Measurements from ENCODE around the gene CIB4.

CIB4 gene

DNA sequence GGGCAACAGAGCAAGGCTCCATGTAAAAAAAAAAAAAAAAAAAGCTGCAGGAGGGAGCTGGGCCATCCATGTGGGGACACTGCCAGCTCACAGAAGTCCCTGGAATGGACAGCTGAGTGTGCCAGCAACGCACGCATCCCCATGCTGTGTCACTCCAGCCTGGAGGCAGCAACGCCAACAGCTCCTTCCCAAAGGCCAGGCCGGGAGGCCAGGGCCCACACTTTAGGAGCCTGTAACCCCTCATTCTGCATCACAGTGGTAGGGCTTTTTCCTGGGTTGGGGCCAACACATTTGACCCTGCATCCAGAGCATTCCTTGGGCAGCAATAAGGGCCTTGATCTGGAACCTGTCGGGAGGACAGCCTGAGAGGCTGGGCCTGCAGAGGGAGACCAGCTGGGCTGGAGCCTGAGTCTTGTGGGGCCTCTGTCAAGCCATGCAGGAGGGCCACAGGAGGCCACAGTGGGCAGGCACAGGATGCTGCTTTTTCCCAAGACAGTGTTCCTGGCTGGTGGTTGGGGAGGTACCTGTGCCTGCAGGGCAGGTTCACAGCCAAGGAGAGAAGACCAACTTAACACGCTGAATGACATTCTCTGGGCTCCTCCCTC, 34.6 kb upstream of the CIB4 start:
- H3K4me3 ChIP-seq (ENCODE audit: low read length), result no peak overlapping the region; the same call in 1 of the 2 replicates
- no peaks in the 10 kb centered on the region for H3K9me3 ChIP-seq (ENCODE audit: control insufficient read depth, insufficient read depth, low read length)
- H3K4me1 ChIP-seq (ENCODE audit: control insufficient read depth, insufficient read depth, low read length), result no peaks in the 10 kb centered on the region
- no peak for DNase-seq (ENCODE audit: low read depth, low spot score)
- H3K27me3 ChIP-seq (ENCODE audit: control insufficient read depth, insufficient read depth, low read length), result no peaks in the 10 kb centered on the region
- H3K36me3 ChIP-seq (ENCODE audit: control insufficient read depth, insufficient read depth, low read length), result no peaks in the 10 kb centered on the region
- no CpG with 5 or more reads among the region's 6 CpGs for whole genome bisulfite sequencing (ENCODE audit: insufficient coverage, insufficient read length)
- H3K27ac ChIP-seq (ENCODE audit: low read length), result no peak overlapping the region

DNA sequence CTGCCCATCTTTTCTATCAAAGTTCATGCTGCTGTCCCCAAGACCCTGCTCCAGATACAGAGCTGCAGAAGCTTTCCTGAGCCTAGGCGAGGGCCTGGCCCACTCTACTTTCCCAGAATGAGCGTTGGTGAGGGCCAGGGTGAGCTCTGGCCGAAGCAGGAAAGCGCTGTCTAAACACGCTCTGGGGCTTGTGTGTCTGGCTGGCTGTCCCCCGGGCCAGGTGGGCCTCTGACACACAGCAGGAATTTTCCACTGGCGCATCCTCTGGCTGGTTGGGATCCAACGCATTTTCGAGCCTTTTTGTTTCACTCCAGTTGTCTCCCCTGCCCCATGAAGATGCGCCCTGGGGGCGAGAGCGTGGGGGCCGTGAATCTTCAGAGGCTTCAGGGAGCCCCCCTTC, 33.6 kb upstream of the CIB4 start:
- no peak for DNase-seq (ENCODE audit: low read depth, low spot score)
- no CpG with 5 or more reads among the region's 13 CpGs for WGBS (ENCODE audit: insufficient coverage, insufficient read length)

DNA sequence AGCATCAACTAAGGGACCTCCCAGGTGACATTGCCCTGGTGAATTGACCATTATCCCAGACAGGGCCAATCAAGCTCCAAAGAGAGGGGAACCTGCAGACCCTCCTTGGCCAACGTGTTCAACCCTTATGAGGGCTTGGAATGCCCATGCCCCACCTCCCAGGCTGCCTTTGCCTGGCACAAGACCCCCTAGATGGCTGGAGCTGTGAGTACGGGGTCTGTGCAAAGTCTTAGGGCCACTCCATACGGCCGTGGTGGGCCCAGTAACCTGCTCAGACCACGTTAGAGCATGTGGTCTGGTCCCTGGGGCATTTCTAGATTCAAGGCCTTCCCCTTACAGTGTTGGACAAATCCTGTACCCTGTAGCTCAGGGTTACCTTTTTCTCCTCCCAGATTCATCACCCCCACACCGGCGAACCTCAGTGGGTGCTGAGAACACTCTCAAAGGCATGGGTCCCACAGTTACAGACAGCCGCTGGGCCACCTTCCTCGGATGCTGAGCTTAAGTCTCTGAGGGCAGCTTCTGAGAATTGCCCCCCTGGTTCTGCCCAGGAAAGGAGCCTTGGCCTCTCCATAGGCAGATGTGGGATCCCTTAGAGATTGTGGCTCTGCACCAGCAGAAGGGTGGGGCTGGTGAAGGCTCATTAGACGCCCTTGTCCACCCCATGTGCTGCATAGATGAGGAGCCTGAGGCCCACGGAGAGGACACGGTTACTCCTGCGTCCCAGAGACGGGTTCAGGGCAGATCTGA, 33.0 kb upstream of the CIB4 start:
- no peak for DNase-seq (ENCODE audit: low read depth, low spot score)
- H3K27ac ChIP-seq (ENCODE audit: low read length), result no peak overlapping the region
- no peaks in the 10 kb centered on the region for H3K36me3 ChIP-seq (ENCODE audit: control insufficient read depth, insufficient read depth, low read length)
- no peaks in the 10 kb centered on the region for H3K4me1 ChIP-seq (ENCODE audit: control insufficient read depth, insufficient read depth, low read length)
- no peaks in the 10 kb centered on the region for H3K27me3 ChIP-seq (ENCODE audit: control insufficient read depth, insufficient read depth, low read length)
- H3K4me3 ChIP-seq (ENCODE audit: low read length), result no peak overlapping the region
- H3K9me3 ChIP-seq (ENCODE audit: control insufficient read depth, insufficient read depth, low read length), result no peaks in the 10 kb centered on the region
- WGBS (ENCODE audit: insufficient coverage, insufficient read length), result no CpG with 5 or more reads among the region's 14 CpGs

More for the DNA sequence above, 33.6 kb upstream of the CIB4 start:
- H3K9me3 ChIP-seq (ENCODE audit: control insufficient read depth, insufficient read depth, low read length), result no peaks in the 10 kb centered on the region
- no peaks in the 10 kb centered on the region for H3K27me3 ChIP-seq (ENCODE audit: control insufficient read depth, insufficient read depth, low read length)
- H3K27ac ChIP-seq (ENCODE audit: low read length), result no peak overlapping the region
- no peaks in the 10 kb centered on the region for H3K4me1 ChIP-seq (ENCODE audit: control insufficient read depth, insufficient read depth, low read length)
- H3K36me3 ChIP-seq (ENCODE audit: control insufficient read depth, insufficient read depth, low read length), result no peaks in the 10 kb centered on the region
- H3K4me3 ChIP-seq (ENCODE audit: low read length), result no peak overlapping the region

DNA sequence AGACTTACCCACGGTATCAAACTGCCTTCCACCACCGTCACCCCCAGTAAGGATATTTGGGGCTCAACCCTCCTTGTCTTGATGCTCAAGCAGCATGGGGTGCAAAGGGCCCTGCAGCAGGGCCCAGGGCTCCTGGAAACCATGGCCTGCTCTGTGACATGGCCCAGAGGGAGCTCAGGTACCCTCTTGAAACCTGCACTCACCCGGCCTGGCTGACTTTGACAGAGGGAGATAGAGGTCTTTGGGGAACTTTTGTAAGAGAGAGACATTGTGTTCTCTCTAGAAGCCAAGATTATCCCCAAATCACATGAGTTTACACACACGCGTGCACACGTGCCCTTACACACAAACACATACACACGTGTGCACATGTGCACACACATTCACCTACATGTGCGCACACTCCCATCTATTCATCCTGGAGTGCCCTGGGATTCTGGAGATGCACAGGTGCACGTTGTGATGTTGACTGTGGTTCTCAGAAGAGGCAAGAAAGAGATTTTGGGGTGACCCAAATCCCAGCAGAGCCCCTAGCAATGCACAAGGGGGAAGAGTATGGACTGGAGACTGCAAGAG, 31.7 kb upstream of the CIB4 start:
- Histone ChIP-seq H3K36me3 (ENCODE audit: control insufficient read depth, insufficient read depth, low read length) (no peaks in the 10 kb centered on the region), H3K9me3 (ENCODE audit: control insufficient read depth, insufficient read depth, low read length) (no peaks in the 10 kb centered on the region), H3K27ac (ENCODE audit: low read length) (no peak overlapping the region), H3K4me1 (ENCODE audit: control insufficient read depth, insufficient read depth, low read length) (no peaks in the 10 kb centered on the region), H3K27me3 (ENCODE audit: control insufficient read depth, insufficient read depth, low read length) (no peaks in the 10 kb centered on the region), H3K4me3 (ENCODE audit: low read length) (no peak overlapping the region)
- DNase-seq (ENCODE audit: low read depth, low spot score), result no peak
- no CpG with 5 or more reads among the region's 9 CpGs for WGBS (ENCODE audit: insufficient coverage, insufficient read length)

DNA sequence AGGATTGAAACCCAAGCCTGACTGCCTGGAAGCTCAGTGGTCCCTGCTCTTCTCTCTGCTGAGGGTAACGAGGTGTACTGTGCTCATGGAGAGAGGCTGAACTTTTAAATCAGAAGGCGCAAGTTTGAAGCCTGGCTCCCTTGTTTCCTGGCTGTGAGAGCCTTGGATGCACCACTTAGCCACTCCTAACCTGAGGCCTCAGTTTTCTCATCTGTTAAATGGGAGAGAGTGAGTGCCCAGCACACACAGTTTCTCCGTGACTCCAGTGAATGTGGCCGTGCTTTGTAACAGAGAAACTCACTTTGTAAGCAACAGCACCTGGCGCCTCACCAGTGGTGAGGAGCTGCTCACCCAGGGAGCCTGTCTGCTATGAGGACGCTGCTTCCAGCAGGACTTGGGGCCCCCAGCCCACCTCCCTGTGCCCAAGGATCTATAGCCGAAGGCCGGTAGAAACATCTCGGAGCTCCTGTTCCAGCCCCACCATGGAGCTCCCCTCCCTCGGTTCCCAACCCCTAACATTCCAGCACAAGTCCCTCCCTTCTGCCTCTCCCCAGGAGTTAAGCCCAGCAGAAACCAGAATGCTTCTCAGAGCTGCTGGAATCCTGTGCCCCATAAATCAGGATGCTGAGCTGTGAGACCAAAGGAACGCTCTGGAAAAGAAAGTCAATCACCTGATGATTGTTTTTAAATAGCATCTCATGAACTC, 31.1 kb upstream of the CIB4 start:
- no peaks in the 10 kb centered on the region for H3K4me1 ChIP-seq (ENCODE audit: control insufficient read depth, insufficient read depth, low read length)
- no peaks in the 10 kb centered on the region for H3K36me3 ChIP-seq (ENCODE audit: control insufficient read depth, insufficient read depth, low read length)
- WGBS (ENCODE audit: insufficient coverage, insufficient read length), result no CpG with 5 or more reads among the region's 11 CpGs
- H3K4me3 ChIP-seq (ENCODE audit: low read length), result no peak overlapping the region
- no peak overlapping the region for H3K27ac ChIP-seq (ENCODE audit: low read length)
- no peaks in the 10 kb centered on the region for H3K9me3 ChIP-seq (ENCODE audit: control insufficient read depth, insufficient read depth, low read length)
- DNase-seq (ENCODE audit: low read depth, low spot score), result no peak
- H3K27me3 ChIP-seq (ENCODE audit: control insufficient read depth, insufficient read depth, low read length), result no peaks in the 10 kb centered on the region

DNA sequence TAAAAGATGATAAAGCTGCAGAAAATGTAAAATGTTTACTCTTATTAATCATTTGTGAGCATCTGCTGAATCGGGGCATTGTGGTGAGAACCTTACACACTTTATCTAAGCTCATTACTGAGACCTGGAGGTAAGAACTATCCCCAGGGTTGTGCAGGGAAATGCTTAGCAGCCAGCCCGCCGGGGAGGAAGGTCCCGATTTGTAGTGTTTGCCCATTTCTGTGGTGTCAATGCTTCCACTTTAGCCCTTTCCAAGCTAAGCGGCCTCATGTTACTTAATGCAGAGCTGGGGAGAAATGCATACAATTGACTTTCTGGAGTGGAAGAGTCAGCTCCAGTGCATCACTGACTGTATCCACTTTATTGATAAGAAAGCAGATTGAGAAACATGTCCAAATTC, 30.5 kb upstream of the CIB4 start:
- no peak overlapping the region for H3K4me3 ChIP-seq (ENCODE audit: low read length)
- DNase-seq (ENCODE audit: low read depth, low spot score), result no peak
- H3K4me1 ChIP-seq (ENCODE audit: control insufficient read depth, insufficient read depth, low read length), result no peaks in the 10 kb centered on the region
- no peaks in the 10 kb centered on the region for H3K9me3 ChIP-seq (ENCODE audit: control insufficient read depth, insufficient read depth, low read length)
- H3K27ac ChIP-seq (ENCODE audit: low read length), result no peak overlapping the region
- no CpG with 5 or more reads among the region's 5 CpGs for WGBS (ENCODE audit: insufficient coverage, insufficient read length)
- no peaks in the 10 kb centered on the region for H3K27me3 ChIP-seq (ENCODE audit: control insufficient read depth, insufficient read depth, low read length)
- H3K36me3 ChIP-seq (ENCODE audit: control insufficient read depth, insufficient read depth, low read length), result no peaks in the 10 kb centered on the region

DNA sequence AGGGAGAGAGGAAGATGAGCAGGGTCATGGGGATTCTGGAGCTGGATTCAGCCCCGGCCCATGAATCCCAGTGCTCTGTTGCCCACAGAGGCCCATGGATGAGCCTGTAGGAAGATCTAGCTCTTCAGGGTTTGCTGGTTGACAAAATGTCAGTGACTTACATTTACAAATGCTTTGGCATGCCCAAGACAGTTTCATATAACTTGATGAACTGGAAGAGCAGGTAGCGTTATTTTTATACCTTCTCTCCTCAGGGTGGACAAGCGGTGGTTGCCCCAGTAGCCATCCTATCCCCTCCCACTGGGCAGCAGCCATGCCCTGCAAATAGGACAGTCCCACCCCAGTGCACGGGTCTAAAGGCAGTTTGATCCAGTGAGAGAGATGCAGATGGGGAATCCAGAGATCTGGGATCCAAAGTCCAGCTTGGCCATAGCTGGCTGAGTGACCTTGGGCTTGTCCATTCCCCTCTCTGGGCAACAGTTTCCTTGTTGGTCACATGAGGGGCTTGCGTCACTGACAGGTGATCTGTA, 29.8 kb upstream of the CIB4 start:
- no CpG with 5 or more reads among the region's 5 CpGs for WGBS (ENCODE audit: insufficient coverage, insufficient read length)
- no peak overlapping the region for H3K4me3 ChIP-seq (ENCODE audit: low read length)
- H3K27ac ChIP-seq (ENCODE audit: low read length), result no peak overlapping the region
- no peaks in the 10 kb centered on the region for H3K27me3 ChIP-seq (ENCODE audit: control insufficient read depth, insufficient read depth, low read length)
- no peaks in the 10 kb centered on the region for H3K9me3 ChIP-seq (ENCODE audit: control insufficient read depth, insufficient read depth, low read length)
- no peak for DNase-seq (ENCODE audit: low read depth, low spot score)
- H3K4me1 ChIP-seq (ENCODE audit: control insufficient read depth, insufficient read depth, low read length), result no peaks in the 10 kb centered on the region
- H3K36me3 ChIP-seq (ENCODE audit: control insufficient read depth, insufficient read depth, low read length), result no peaks in the 10 kb centered on the region

DNA sequence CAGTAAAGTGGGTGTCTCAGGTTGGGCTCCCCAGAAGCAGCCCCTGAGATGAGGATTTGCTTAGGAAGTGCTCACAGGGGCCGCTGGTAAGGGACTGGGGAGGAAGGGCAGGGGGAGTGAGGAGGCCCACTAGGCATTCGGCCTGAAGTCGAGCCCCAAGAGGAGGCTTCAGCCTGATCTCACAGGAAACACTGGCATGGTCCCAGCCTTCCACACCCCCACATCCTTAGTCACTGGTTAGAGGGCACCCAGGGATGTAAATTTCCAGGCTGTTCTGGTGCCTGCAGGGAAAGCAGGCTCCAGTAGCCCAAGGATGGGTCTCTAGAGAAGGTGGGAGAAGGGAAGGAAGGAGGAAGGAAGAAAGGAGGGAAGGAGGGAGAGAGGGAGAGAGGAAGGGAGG, 29.0 kb upstream of the CIB4 start:
- no CpG with 5 or more reads among the region's 3 CpGs for WGBS (ENCODE audit: insufficient coverage, insufficient read length)

DNA sequence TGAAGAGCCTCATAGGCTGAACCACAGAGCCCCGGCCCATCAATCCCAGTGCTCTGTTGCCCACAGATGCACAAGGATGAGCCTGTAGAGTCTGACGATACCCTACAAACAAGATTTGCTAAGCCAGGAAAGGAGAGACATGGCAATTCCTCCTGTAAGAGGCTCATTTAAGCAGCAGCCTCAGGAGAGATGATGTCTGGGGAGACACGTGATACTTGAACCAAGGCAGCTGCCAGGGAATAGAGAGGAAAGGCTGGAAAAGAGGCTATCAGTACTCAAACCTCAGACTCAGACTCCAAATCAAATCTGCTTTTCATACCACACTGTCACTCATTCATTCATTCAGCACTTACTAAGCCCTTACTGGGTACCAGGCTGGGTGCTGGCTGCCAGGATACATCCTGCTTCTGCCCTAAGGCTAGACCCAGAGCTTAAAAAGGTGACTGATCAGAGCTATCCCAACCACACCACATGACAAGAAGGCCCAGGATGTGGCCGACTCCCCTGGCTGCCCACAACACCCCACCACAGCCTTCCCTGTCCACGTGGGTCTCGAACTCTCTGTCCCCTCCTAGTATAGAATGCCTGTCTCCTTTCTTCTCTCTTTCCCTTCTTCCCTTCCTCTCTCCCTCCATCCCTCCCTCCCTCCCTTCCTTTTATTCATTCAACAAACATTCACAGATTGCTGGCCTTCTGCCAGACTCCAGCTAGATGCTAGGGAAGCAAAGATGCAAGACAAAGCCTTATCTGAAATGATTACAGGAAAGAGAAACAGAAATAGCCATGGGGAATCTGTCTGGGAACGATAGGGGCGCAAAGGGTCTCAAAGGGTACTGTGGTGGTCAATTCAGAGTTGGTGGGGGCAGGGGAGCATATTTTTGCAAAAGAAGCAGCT, 27.9 kb upstream of the CIB4 start:
- no peak overlapping the region for H3K27ac ChIP-seq (ENCODE audit: low read length)
- no peaks in the 10 kb centered on the region for H3K36me3 ChIP-seq (ENCODE audit: control insufficient read depth, insufficient read depth, low read length)
- no peak for DNase-seq (ENCODE audit: low read depth, low spot score)
- no CpG with 5 or more reads among the region's 8 CpGs for WGBS (ENCODE audit: insufficient coverage, insufficient read length)
- no peak overlapping the region for H3K4me3 ChIP-seq (ENCODE audit: low read length)
- no peaks in the 10 kb centered on the region for H3K4me1 ChIP-seq (ENCODE audit: control insufficient read depth, insufficient read depth, low read length)
- no peaks in the 10 kb centered on the region for H3K9me3 ChIP-seq (ENCODE audit: control insufficient read depth, insufficient read depth, low read length)
- no peaks in the 10 kb centered on the region for H3K27me3 ChIP-seq (ENCODE audit: control insufficient read depth, insufficient read depth, low read length)

More for the DNA sequence above, 29.0 kb upstream of the CIB4 start:
- H3K4me1 ChIP-seq (ENCODE audit: control insufficient read depth, insufficient read depth, low read length), result no peaks in the 10 kb centered on the region
- H3K27ac ChIP-seq (ENCODE audit: low read length), result no peak overlapping the region
- no peak overlapping the region for H3K4me3 ChIP-seq (ENCODE audit: low read length)
- H3K27me3 ChIP-seq (ENCODE audit: control insufficient read depth, insufficient read depth, low read length), result no peaks in the 10 kb centered on the region
- no peaks in the 10 kb centered on the region for H3K9me3 ChIP-seq (ENCODE audit: control insufficient read depth, insufficient read depth, low read length)
- DNase-seq (ENCODE audit: low read depth, low spot score), result no peak
- H3K36me3 ChIP-seq (ENCODE audit: control insufficient read depth, insufficient read depth, low read length), result no peaks in the 10 kb centered on the region

Measured in iPS DF 6.9 (cell line).